PC-9 (cell line): Measurements from ENCODE around the gene SCARB1. TPM values are rescaled to one million over a fixed set of nuclear protein-coding genes. Genes with fewer than 3 reads are reported as not detected.

Source experiments
- BruUV-seq: library from RNA; stranded (reverse); fragments of 400-500 nt; replicated peaks from 2 replicates; lab custom pipeline; 2021; lab: Mats Ljungman, UMichigan
- CTCF ChIA-PET: fragments of 300-600 bp; sonication (Branson Sonifier 250); formaldehyde crosslinking; loops from one replicate; lab custom pipeline; 2022; ENCODE audit warnings: antibody characterized with exemption; lab: Charles Lee
- POLR2A ChIA-PET: fragments of 300-600 bp; sonication (Branson Sonifier 250); formaldehyde crosslinking; loops from one replicate; lab custom pipeline; 2022; ENCODE audit warnings: antibody characterized with exemption; ENCODE audit not compliant: unreplicated experiment; lab: Charles Lee
- DNase-seq, 2 experiments: peaks; one replicate each; pipeline versions ENCODE4 v3.0.0 to v3.0.0-alpha.2; 2015 to 2022; ENCODE audit warnings: mixed read lengths in 1 of 2
- H2AFZ ChIP-seq: fragments of 200-600 bp; sonication (generic); 2 replicates; pipeline ENCODE4 v1.8.1; 2017; ENCODE audit warnings: antibody characterized with exemption
- H3F3A ChIP-seq: fragments of 200-600 bp; sonication (generic); 2 replicates; pipeline ENCODE4 v1.8.1; 2017; ENCODE audit warnings: antibody characterized with exemption, mild to moderate bottlenecking, low read depth; ENCODE audit not compliant: insufficient read depth
- H3K27ac ChIP-seq: fragments of 200-600 bp; sonication (generic); 2 replicates; pipeline ENCODE4 v1.6.1; 2016; ENCODE audit warnings: mixed run types
- H3K27me3 ChIP-seq: fragments of 200-600 bp; sonication (generic); 2 replicates; pipeline ENCODE4 v1.6.1; 2016; ENCODE audit warnings: low read depth, mixed run types; ENCODE audit not compliant: insufficient read depth
- H3K36me3 ChIP-seq: fragments of 200-600 bp; sonication (generic); 2 replicates; pipeline ENCODE4 v1.6.1; 2016; ENCODE audit warnings: low read depth, mixed run types
- H3K4me1 ChIP-seq: fragments of 200-600 bp; sonication (generic); replicated peaks from 2 replicates; pipeline ENCODE4 v1.6.1; 2016; ENCODE audit warnings: mixed run types; ENCODE audit not compliant: insufficient read depth
- H3K4me2 ChIP-seq: fragments of 200-600 bp; sonication (generic); 2 replicates; pipeline ENCODE4 v1.6.1; 2017; ENCODE audit warnings: mixed run types
- H3K4me3 ChIP-seq: fragments of 200-600 bp; sonication (generic); 2 replicates; pipeline ENCODE4 v1.6.1; 2016; ENCODE audit warnings: mixed run types
- H3K79me2 ChIP-seq: fragments of 200-600 bp; sonication (generic); 2 replicates; pipeline ENCODE4 v1.6.1; 2017; ENCODE audit warnings: low read depth, mixed run types
- H3K9me2 ChIP-seq: fragments of 200-600 bp; sonication (generic); 2 replicates; pipeline ENCODE4 v1.8.1; 2017; ENCODE audit warnings: mild to moderate bottlenecking; ENCODE audit not compliant: insufficient read depth
- H3K9me3 ChIP-seq: fragments of 200-600 bp; sonication (generic); 2 replicates; pipeline ENCODE4 v1.8.1; 2016; ENCODE audit warnings: low read depth; ENCODE audit not compliant: insufficient read depth
- H4K20me1 ChIP-seq: fragments of 200-600 bp; sonication (generic); 2 replicates; pipeline ENCODE4 v1.8.1; 2017; ENCODE audit not compliant: insufficient read depth
- EZH2 ChIP-seq: fragments of 200-600 bp; sonication (generic); IDR thresholded peaks from 2 replicates; pipeline ENCODE4 v1.8.0; 2017; ENCODE audit warnings: antibody characterized with exemption, low read depth
- intact Hi-C: fragments of 100-400 bp; cut with micrococcal nuclease; formaldehyde crosslinking; loops from one replicate; pipeline ENCODE4 v1.10.0; 2022; ENCODE audit not compliant: unreplicated experiment
- total RNA-seq: library from RNA; stranded (reverse); gene quantifications from 2 replicates; pipeline ENCODE4 v1.2.3, GENCODE V29; 2021
- TF ChIP-seq, protein P1 (sequence below): fragments of 200-600 bp; sonication (generic); conservative IDR thresholded peaks from 2 replicates; pipeline ENCODE4 v1.6.1; 2017; ENCODE audit warnings: mixed run types, antibody characterized with exemption, mild to moderate bottlenecking, moderate library complexity

Gene SCARB1
- total RNA-seq, 1 experiment from 2014 or later = 49.6 TPM

DNA sequence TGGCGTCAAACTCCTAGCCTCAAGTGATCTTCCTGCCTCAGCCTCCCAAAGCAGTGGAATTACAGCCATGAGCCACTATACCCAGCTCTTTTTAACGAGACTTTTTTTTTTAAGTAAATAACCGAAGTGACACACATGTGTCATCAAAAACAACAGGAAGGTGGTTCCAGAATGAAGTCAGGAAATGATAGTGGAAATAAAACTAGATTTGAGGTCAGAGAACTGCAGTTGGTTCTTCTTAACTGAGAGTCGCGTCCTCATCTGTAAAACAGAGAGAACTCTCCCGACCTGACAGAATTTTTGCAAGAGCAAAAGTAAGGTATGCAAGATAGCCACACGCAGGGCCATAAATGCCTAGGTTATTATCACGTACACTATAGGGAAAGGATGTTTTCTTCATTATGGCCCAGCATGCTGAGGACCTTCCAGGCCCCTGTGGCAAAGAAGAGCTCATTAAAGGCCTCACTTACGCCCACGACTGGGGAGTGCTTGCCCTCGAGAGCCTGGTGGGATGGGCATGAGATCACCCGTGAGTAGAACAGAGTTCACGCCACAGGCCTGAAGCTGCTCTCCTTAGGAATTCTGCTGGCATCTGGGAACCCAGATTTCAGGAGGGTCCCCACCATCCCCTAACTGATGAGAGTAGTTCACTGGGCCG lies 67.2 kb downstream of the SCARB1 start:
- Histone ChIP-seq H3K9me3 (no peaks in the 10 kb centered on the region), H2AFZ (no peak overlapping the region), H3K9me2 (no peaks in the 10 kb centered on the region), H3K4me2 (no peak overlapping the region), H3K27me3 (no peaks in the 10 kb centered on the region), H3K4me3 (no peak overlapping the region), H3F3A (no peaks in the 10 kb centered on the region), H3K36me3 (no peaks in the 10 kb centered on the region), H3K79me2 (no peaks in the 10 kb centered on the region), H4K20me1 (no peaks in the 10 kb centered on the region), H3K4me1 (no peaks in the 10 kb centered on the region), H3K27ac (no peak overlapping the region)
- POLR2A ChIA-PET = interaction anchor here (0.7 kb wide), 1 partner anchor 137 kb away, joined by 5 read pairs; no protein-coding TSS in a partner anchor
- no peak for DNase-seq
- TF ChIP-seq EZH2 = no peak
- TF ChIP-seq, protein P1, sequence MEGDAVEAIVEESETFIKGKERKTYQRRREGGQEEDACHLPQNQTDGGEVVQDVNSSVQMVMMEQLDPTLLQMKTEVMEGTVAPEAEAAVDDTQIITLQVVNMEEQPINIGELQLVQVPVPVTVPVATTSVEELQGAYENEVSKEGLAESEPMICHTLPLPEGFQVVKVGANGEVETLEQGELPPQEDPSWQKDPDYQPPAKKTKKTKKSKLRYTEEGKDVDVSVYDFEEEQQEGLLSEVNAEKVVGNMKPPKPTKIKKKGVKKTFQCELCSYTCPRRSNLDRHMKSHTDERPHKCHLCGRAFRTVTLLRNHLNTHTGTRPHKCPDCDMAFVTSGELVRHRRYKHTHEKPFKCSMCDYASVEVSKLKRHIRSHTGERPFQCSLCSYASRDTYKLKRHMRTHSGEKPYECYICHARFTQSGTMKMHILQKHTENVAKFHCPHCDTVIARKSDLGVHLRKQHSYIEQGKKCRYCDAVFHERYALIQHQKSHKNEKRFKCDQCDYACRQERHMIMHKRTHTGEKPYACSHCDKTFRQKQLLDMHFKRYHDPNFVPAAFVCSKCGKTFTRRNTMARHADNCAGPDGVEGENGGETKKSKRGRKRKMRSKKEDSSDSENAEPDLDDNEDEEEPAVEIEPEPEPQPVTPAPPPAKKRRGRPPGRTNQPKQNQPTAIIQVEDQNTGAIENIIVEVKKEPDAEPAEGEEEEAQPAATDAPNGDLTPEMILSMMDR = no peak
- intact Hi-C loops = no loop called here
- CTCF ChIA-PET = no interaction called here
- BruUV-seq = no TSS peak

DNA sequence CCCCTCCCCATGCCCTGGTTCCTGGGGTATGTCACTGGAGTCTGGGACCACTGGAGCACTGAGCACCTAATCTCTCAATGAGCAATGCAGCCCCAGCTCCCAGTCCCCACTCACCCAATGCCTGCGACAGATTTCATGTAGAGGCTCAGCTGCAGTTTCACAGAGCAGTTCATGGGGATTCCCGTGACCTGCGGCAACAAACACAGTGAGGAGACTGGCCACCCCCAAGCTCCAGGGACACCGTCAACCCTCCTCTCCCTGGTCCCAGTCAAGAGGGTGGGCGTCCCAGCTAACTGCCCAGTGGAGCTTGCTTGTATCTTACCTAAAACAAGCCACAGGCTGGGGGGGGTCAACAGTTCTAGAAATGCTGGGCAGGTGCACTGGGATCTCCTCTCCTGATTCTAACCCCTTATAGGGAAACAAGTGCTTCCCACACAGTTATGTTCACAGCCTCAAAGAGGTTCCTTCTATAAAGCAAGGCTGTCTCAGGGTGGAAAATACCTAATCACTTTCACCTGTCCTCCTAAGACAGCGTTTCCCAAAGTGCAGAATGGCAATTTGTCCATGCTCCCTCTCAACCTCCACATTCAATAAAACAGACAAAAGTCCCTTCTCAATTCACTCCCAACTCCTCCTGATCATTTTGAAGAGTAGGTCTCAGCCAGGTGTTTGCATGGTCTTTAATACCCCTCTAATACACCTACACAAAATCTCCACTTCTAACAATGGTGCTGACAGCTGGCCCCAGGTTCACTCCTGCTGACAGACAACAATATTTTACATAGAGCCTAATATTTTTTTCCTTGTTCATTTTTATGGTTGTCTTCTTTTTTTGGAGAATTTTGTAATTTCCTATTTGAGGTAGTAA lies 68.3 kb downstream of the SCARB1 start:
- Histone ChIP-seq H3K4me1 (no peaks in the 10 kb centered on the region), H2AFZ (no peak overlapping the region), H3K9me2 (no peaks in the 10 kb centered on the region), H3F3A (no peaks in the 10 kb centered on the region), H3K9me3 (no peaks in the 10 kb centered on the region), H3K27ac (no peak overlapping the region), H3K79me2 (no peaks in the 10 kb centered on the region), H4K20me1 (no peaks in the 10 kb centered on the region), H3K4me2 (no peak overlapping the region), H3K36me3 (no peaks in the 10 kb centered on the region), H3K4me3 (no peak overlapping the region), H3K27me3 (no peaks in the 10 kb centered on the region)
- no peak for DNase-seq
- ChIA-PET POLR2A (interaction anchor here (0.7 kb wide), 1 partner anchor 138 kb away, joined by 5 read pairs; no protein-coding TSS in a partner anchor), CTCF (interaction anchor here (0.6 kb wide), 1 partner anchor 23 kb away, joined by 4 read pairs; no protein-coding TSS in a partner anchor)
- BruUV-seq = no TSS peak
- TF ChIP-seq, protein P1 = no peak
- TF ChIP-seq EZH2 = no peak
- intact Hi-C loops = no loop called here

DNA sequence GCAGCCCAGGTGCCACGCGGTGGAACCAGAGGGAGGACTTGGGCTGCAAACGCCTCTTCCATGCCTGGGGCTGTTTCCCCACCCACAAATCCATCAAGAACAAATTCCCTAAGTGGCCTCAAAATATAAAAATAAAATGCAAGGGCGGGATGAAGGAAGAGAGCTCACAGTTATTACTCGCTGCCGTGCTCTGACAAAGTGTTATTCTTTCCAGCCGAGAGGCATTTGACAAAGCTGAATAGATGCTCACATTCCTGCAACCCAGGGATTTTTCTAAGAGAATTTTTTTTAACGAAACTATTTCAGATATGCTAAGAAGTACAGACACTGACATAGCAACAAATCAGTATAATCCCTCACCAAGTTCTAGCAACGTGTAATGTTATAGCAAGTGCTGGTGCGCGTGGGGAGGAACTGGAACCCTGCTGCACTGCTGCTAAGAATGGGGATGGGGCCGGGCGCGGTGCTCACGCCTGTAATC lies 70.7 kb downstream of the SCARB1 start:
- Histone ChIP-seq H3F3A (no peaks in the 10 kb centered on the region), H3K4me2 (no peak overlapping the region), H3K36me3 (no peaks in the 10 kb centered on the region), H3K27ac (no peak overlapping the region), H3K4me3 (no peak overlapping the region), H3K79me2 (no peaks in the 10 kb centered on the region), H3K27me3 (no peaks in the 10 kb centered on the region), H2AFZ (no peak overlapping the region), H3K9me3 (no peaks in the 10 kb centered on the region), H4K20me1 (no peaks in the 10 kb centered on the region), H3K9me2 (no peaks in the 10 kb centered on the region), H3K4me1 (no peaks in the 10 kb centered on the region)
- ChIA-PET CTCF (no interaction called here), POLR2A (no interaction called here)
- intact Hi-C loops = no loop called here
- TF ChIP-seq EZH2 = no peak
- TF ChIP-seq, protein P1 = no peak
- DNase-seq = no peak
- BruUV-seq = no TSS peak
